A549 (cell line): Measurements from ENCODE around the gene ATP6AP1. TPM values are rescaled to one million over a fixed set of nuclear protein-coding genes. Genes with fewer than 3 reads are reported as not detected.

Source experiments
- ATAC-seq, 2 experiments: fragments of 200-7000 bp in 1 of 2; fragments of >200 bp in 1 of 2; cut with Nextera tagmentation in 1 of 2; cut with Tn5 transposase in 1 of 2; 3 replicates each; pipeline versions ENCODE4 v1.8.0 to v1.9.1; 2018 to 2020; ENCODE audit warnings: mild to moderate bottlenecking in 1 of 2, moderate library complexity in 1 of 2
- CTCF ChIA-PET: fragments of 300-600 bp; sonication (Branson Sonifier 250); formaldehyde crosslinking; extraction: SDS; loops from one replicate; lab custom pipeline; 2021; ENCODE audit warnings: antibody characterized with exemption, inconsistent platforms; lab: Yijun Ruan, JAX
- POLR2A ChIA-PET: fragments of 350-600 bp; formaldehyde crosslinking; extraction: SDS; loops from one replicate; lab custom pipeline; 2021; ENCODE audit warnings: antibody characterized with exemption, inconsistent platforms; lab: Yijun Ruan, JAX
- DNase-seq, 2 experiments: peaks; one replicate each; pipeline versions ENCODE4 v3.0.0 to v3.0.0-alpha.2; 2011 to 2016; ENCODE audit warnings: low read depth in 1 of 2, low spot score in 1 of 2
- FAIRE-seq: peaks from 2 replicates; lab custom pipeline; 2011; peaks lifted over from hg19 to GRCh38; lab: Jason Lieb, UNC
- H3K27ac ChIP-seq, 2 experiments: fragments of >200 bp; sonication (Bioruptor Twin); formaldehyde crosslinking; 3 replicates each; pipeline ENCODE4 v1.5.1; 2016 to 2017
- H3K4me1 ChIP-seq: fragments of >200 bp; sonication (Bioruptor Twin); formaldehyde crosslinking; 3 replicates; pipeline ENCODE4 v1.6.1; 2016
- H3K4me2 ChIP-seq: fragments of >200 bp; sonication (Bioruptor Twin); formaldehyde crosslinking; 3 replicates; pipeline ENCODE4 v1.6.1; 2016
- H3K4me3 ChIP-seq: fragments of >200 bp; sonication (Bioruptor Twin); formaldehyde crosslinking; 3 replicates; pipeline ENCODE4 v1.5.1; 2016
- H3K9me3 ChIP-seq: fragments of >200 bp; sonication (Bioruptor Twin); formaldehyde crosslinking; 3 replicates; pipeline ENCODE4 v1.6.1; 2016
- CBX2 ChIP-seq: fragments of 200-600 bp; sonication (generic); IDR thresholded peaks from 2 replicates; pipeline ENCODE4 v1.6.1; 2016; ENCODE audit warnings: low read depth, mild to moderate bottlenecking, borderline replicate concordance
- CHD4 ChIP-seq: fragments of 200-600 bp; sonication (generic); IDR thresholded peaks from 2 replicates; pipeline ENCODE4 v1.6.1; 2016; ENCODE audit warnings: antibody characterized with exemption, mild to moderate bottlenecking, borderline replicate concordance
- CTCF ChIP-seq: fragments of >200 bp; sonication (Bioruptor Twin); formaldehyde crosslinking; IDR thresholded peaks from 3 replicates; pipeline ENCODE4 v1.5.1; 2016
- EHMT2 ChIP-seq: fragments of 200-600 bp; sonication (generic); IDR thresholded peaks from 2 replicates; pipeline ENCODE4 v1.6.1; 2016; ENCODE audit warnings: antibody characterized with exemption, low read depth, mild to moderate bottlenecking, moderate library complexity
- ELK1 ChIP-seq: fragments of 150-350 bp; IDR thresholded peaks from 2 replicates; pipeline ENCODE4 v1.6.1; 2014; ENCODE audit warnings: low read depth, mild to moderate bottlenecking, low read length
- FOSB ChIP-seq: fragments of 250-450 bp; sonication (Bioruptor Pico); IDR thresholded peaks from 2 replicates; pipeline ENCODE4 v1.5.0; 2020; ENCODE audit warnings: mild to moderate bottlenecking, moderate library complexity
- FOSL2 ChIP-seq, 2 experiments: fragments of 450-650 bp in 1 of 2; fragments of >200 bp in 1 of 2; sonication (Bioruptor Twin) in 1 of 2; formaldehyde crosslinking; IDR thresholded peaks; 2 replicates each; pipeline versions ENCODE4 v1.5.0 to v1.6.1; 2016 to 2020; ENCODE audit warnings: mild to moderate bottlenecking in 1 of 2, moderate library complexity in 1 of 2
- HOXA7 ChIP-seq: fragments of 250-450 bp; sonication (Bioruptor Pico); IDR thresholded peaks from 2 replicates; pipeline ENCODE4 v1.5.0; 2020; ENCODE audit warnings: mild to moderate bottlenecking, moderate library complexity
- HOXB13 ChIP-seq: fragments of 250-450 bp; sonication (Bioruptor Pico); IDR thresholded peaks from 2 replicates; pipeline ENCODE4 v1.5.0; 2020; ENCODE audit warnings: low read depth, mild to moderate bottlenecking, moderate library complexity
- HOXB5 ChIP-seq: fragments of 250-450 bp; sonication (Bioruptor Pico); IDR thresholded peaks from 2 replicates; pipeline ENCODE4 v1.5.0; 2020; ENCODE audit warnings: mild to moderate bottlenecking, moderate library complexity
- JUN ChIP-seq, 2 experiments: fragments of >200 bp; sonication (Bioruptor Twin); formaldehyde crosslinking; IDR thresholded peaks; 2 replicates in 1 of 2; 3 replicates in 1 of 2; pipeline ENCODE4 v1.6.1; 2016 to 2017
- JUNB ChIP-seq: fragments of >200 bp; sonication (Bioruptor Twin); formaldehyde crosslinking; IDR thresholded peaks from 2 replicates; pipeline ENCODE4 v1.6.1; 2016
- KDM1A ChIP-seq: fragments of 200-600 bp; sonication (generic); IDR thresholded peaks from 2 replicates; pipeline ENCODE4 v1.6.1; 2016; ENCODE audit warnings: low read depth, mild to moderate bottlenecking
- MAX ChIP-seq: IDR thresholded peaks from 2 replicates; pipeline ENCODE4 v1.6.1; 2012
- MAZ ChIP-seq: fragments of 150-350 bp; IDR thresholded peaks from 2 replicates; pipeline ENCODE4 v1.6.1; 2014; ENCODE audit warnings: antibody characterized with exemption, low read depth, low read length, borderline replicate concordance
- NFE2L2 ChIP-seq: fragments of 150-350 bp; conservative IDR thresholded peaks from 2 replicates; pipeline ENCODE4 v1.6.1; 2014; ENCODE audit warnings: low read length
- PBX3 ChIP-seq: IDR thresholded peaks from 2 replicates; pipeline ENCODE4 v1.6.1; 2012
- POLR2A ChIP-seq: IDR thresholded peaks from 2 replicates; pipeline ENCODE4 v1.6.1; 2012; ENCODE audit warnings: mild to moderate bottlenecking, low read length
- POLR2AphosphoS2 ChIP-seq: conservative IDR thresholded peaks from 2 replicates; pipeline ENCODE4 v1.6.1; 2012; ENCODE audit warnings: low read length, improper control_type of control experiment, inconsistent platforms
- RAD21 ChIP-seq, 2 experiments: fragments of >200 bp in 1 of 2; sonication (Bioruptor Twin) in 1 of 2; formaldehyde crosslinking in 1 of 2; IDR thresholded peaks in 1 of 2; conservative IDR thresholded peaks in 1 of 2; 2 replicates in 1 of 2; 3 replicates in 1 of 2; pipeline ENCODE4 v1.6.1; 2012 to 2018; ENCODE audit warnings: inconsistent platforms in 1 of 2
- RFX5 ChIP-seq: fragments of 450-650 bp; IDR thresholded peaks from 2 replicates; pipeline ENCODE4 v1.7.1; 2014; ENCODE audit warnings: antibody characterized with exemption, mild to moderate bottlenecking, moderate library complexity
- TFCP2L1 ChIP-seq: fragments of 250-450 bp; sonication (Bioruptor Pico); IDR thresholded peaks from 2 replicates; pipeline ENCODE4 v1.5.0; 2021; ENCODE audit warnings: mild to moderate bottlenecking
- ZFP36 ChIP-seq: fragments of 450-650 bp; IDR thresholded peaks from 2 replicates; pipeline ENCODE4 v1.6.1; 2014; ENCODE audit warnings: borderline replicate concordance; ENCODE audit not compliant: partially characterized antibody
- ZSCAN20 ChIP-seq: fragments of 250-450 bp; sonication (Bioruptor Pico); IDR thresholded peaks from 2 replicates; pipeline ENCODE4 v1.8.0; 2022; ENCODE audit warnings: mild to moderate bottlenecking, moderate library complexity
- WGBS: methylation state at CpG from one replicate; pipeline ENCODE4 v1.1.6; 2017; ENCODE audit errors: missing lambda C conversion rate; 5-methylcytosine and 5-hydroxymethylcytosine counted together
- polyA plus RNA-seq, 4 experiments: library from polyadenylated mRNA; depleted of rRNA in 3 of 4; stranded (reverse); fragments of >200 nt; fragmentation: RNase III in 1 of 4; extraction: RNeasy Plus Mini Kit Qiagen cat#74134 plus additional on column Dnase treatment in 1 of 4; gene quantifications; 2 replicates in 3 of 4; 3 replicates in 1 of 4; pipeline ENCODE4 v1.2.3, GENCODE V29; 2011 to 2017

The ATP6AP1 gene
- polyA plus RNA-seq, 2 of the 4 experiments (the other 2 are of a cell fraction), result 62.6 to 81.7 TPM

- DNase-seq (no peak), FAIRE-seq (no peak), ATAC-seq (no peak)
- 90% methylated on average over 2 of the region's 18 CpGs for WGBS
- ChIA-PET POLR2A (no interaction called here), CTCF (interaction anchor here (1.1 kb wide), 1 partner anchor 28 kb away, joined by 3 read pairs; no protein-coding TSS in a partner anchor)
- Histone ChIP-seq H3K4me2 (no peak overlapping the region), H3K4me1 (peaks cover 8% of the 10 kb centered on the region), H3K9me3 (no peaks in the 10 kb centered on the region), H3K4me3 (no peak overlapping the region), H3K27ac (no peak overlapping the region)
- TF ChIP-seq MAX, result no peak
- no peak for TF ChIP-seq CBX2
- TF ChIP-seq JUN (IDR thresholded peaks at IDR 0.05), result no peak
- TF ChIP-seq EHMT2, result no peak
- TF ChIP-seq HOXA7 (CRISPR knock-in tag), result no peak
- TF ChIP-seq CHD4, result no peak
- no peak for TF ChIP-seq RFX5
- no peak for TF ChIP-seq ZFP36
These were observed 21.1 kb downstream of the ATP6AP1 start for GRCh38 chrX:154449618-154450017.

- peaks cover 2% of the 10 kb centered on the region for H3K4me1 ChIP-seq
- no peak overlapping the region for H3K27ac ChIP-seq
- no peaks in the 10 kb centered on the region for H3K9me3 ChIP-seq
- ATAC-seq, result no peak
- FAIRE-seq, result no peak
- no peak for TF ChIP-seq RFX5
- TF ChIP-seq, all 56 proteins: peak for 0
- no peak overlapping the region for H3K4me3 ChIP-seq
- CTCF ChIA-PET, result interaction anchor here (1.1 kb wide), 1 partner anchor 27 kb away, joined by 3 read pairs; no protein-coding TSS in a partner anchor
- H3K4me2 ChIP-seq, result no peak overlapping the region
- no peak for DNase-seq
- POLR2A ChIA-PET, result no interaction called here
- WGBS, result 95% methylated on average over 11 of the region's 17 CpGs
These were observed 21.8 kb downstream of the ATP6AP1 start for GRCh38 chrX:154450312-154450711.

GRCh38 chrX:154452823-154453222, 24.3 kb downstream of the ATP6AP1 start:
- ChIA-PET POLR2A (interaction anchor here (0.6 kb wide), 1 partner anchor 41 kb away, joined by 3 read pairs; no protein-coding TSS in a partner anchor), CTCF (no interaction called here)
- TF ChIP-seq CHD4 (no peak), CBX2 (no peak), FOSB (CRISPR knock-in tag) (no peak), RAD21 (conservative IDR thresholded peaks at IDR 0.05 in 1 of 2, IDR thresholded peaks at IDR 0.05 in 1 of 2) (no peak), JUNB (no peak), TFCP2L1 (no peak), MAZ (no peak), ELK1 (no peak), ZSCAN20 (CRISPR knock-in tag) (no peak), NFE2L2 (no peak), CTCF (no peak), POLR2AphosphoS2 (no peak), POLR2A (no peak), KDM1A (no peak), FOSL2 (IDR thresholded peaks at IDR 0.05) (no peak), FOSL2 (CRISPR knock-in tag; IDR thresholded peaks at IDR 0.05) (no peak), PBX3 (no peak), HOXB5 (no peak), HOXB13 (no peak)
- H3K4me1 ChIP-seq, result no peaks in the 10 kb centered on the region
- H3K27ac ChIP-seq, result no peak overlapping the region
- no peak overlapping the region for H3K4me2 ChIP-seq
- H3K4me3 ChIP-seq, result no peak overlapping the region
- 90% methylated on average over 9 of the region's 9 CpGs for WGBS
- FAIRE-seq (no peak), DNase-seq (no peak), ATAC-seq (no peak)
- no peaks in the 10 kb centered on the region for H3K9me3 ChIP-seq
